SU-DHL-6 (cell line): ENCODE measurements around the gene NXPH1.

Source experiments
- CTCF ChIP-seq: fragments of 200-600 bp; sonication (generic); IDR thresholded peaks from one replicate; pipeline ENCODE4 v1.5.1; 2017; ENCODE audit warnings: antibody characterized with exemption, mild to moderate bottlenecking, low read length, moderate library complexity; ENCODE audit not compliant: insufficient read depth, poor library complexity, severe bottlenecking
- EZH2phosphoT487 ChIP-seq: fragments of 200-600 bp; sonication (generic), shearing (Covaris generic); conservative IDR thresholded peaks from 2 replicates; pipeline ENCODE4 v1.6.1; 2018; ENCODE audit warnings: mild to moderate bottlenecking, antibody characterized with exemption, low read length, moderate library complexity, mixed read lengths

- TF ChIP-seq CTCF (no peak), EZH2phosphoT487 (no peak)
Measured at GRCh38 chr7:8620169-8620568, 186.8 kb downstream of the NXPH1 start.
